HCT116 (cell line): ENCODE data around the gene EHD1. TPM values are rescaled to one million over a fixed set of nuclear protein-coding genes. Genes with fewer than 3 reads are reported as not detected.
A peak's percentile ranks its signal among the peaks of the same experiment; 100 is the strongest.

Experiments used
- ATAC-seq: fragments of 200-7000 bp; cut with Tn5 transposase; 2 replicates; pipeline ENCODE4 v1.9.1; 2020; ENCODE audit warnings: mild to moderate bottlenecking, moderate library complexity
- BruUV-seq: library from RNA; stranded (reverse); fragments of 400-500 nt; replicated peaks from 2 replicates; lab custom pipeline; 2021; lab: Mats Ljungman, UMichigan
- CTCF ChIA-PET: fragments of 300-600 bp; sonication (Branson Sonifier 250); formaldehyde crosslinking; loops from one replicate; lab custom pipeline; 2021; ENCODE audit warnings: antibody characterized with exemption; lab: Charles Lee
- POLR2A ChIA-PET: fragments of 300-600, 350-600 bp; sonication (Branson Sonifier 250); formaldehyde crosslinking; loops from one replicate; lab custom pipeline; 2021; ENCODE audit warnings: antibody characterized with exemption; lab: Charles Lee
- RAD21 ChIA-PET, 2 experiments: fragments of 300-600 bp; sonication (Branson Sonifier 250); formaldehyde crosslinking; loops; one replicate each; lab custom pipeline; 2023; ENCODE audit warnings: low total read pairs in 2 of 2; ENCODE audit not compliant: uncharacterized antibody in 2 of 2, unreplicated experiment in 2 of 2, low non-redundant PET in 1 of 2; lab: Charles Lee
- DNase-seq: peaks from one replicate; pipeline ENCODE4 v3.0.0-alpha.2; 2010; ENCODE audit warnings: low read depth, low spot score
- H2AFZ ChIP-seq: fragments of 200-600 bp; shearing (Covaris generic), sonication (generic); 2 replicates; pipeline ENCODE4 v1.6.1; 2017; ENCODE audit warnings: low read depth, mixed run types, mixed read lengths, antibody characterized with exemption, low read length; ENCODE audit not compliant: poor library complexity, severe bottlenecking
- H3K27ac ChIP-seq: 2 replicates; pipeline ENCODE4 v1.5.1; 2012; ENCODE audit warnings: low read depth, low read length
- H3K27me3 ChIP-seq: fragments of 200-600 bp; sonication (generic); 2 replicates; pipeline ENCODE4 v1.6.1; 2016; ENCODE audit warnings: mixed run types, low read length, mixed read lengths; ENCODE audit not compliant: insufficient read depth
- H3K36me3 ChIP-seq, 2 experiments: fragments of 200-500 bp in 1 of 2; fragments of 200-600 bp in 1 of 2; sonication (Bioruptor generic) in 1 of 2; sonication (generic) in 1 of 2; 2 replicates each; pipeline versions ENCODE4 v1.5.1 to v1.6.1; 2014 to 2016; ENCODE audit warnings: low read length in 2 of 2, inconsistent platforms in 1 of 2, mixed read lengths in 1 of 2, mixed run types in 1 of 2; ENCODE audit not compliant: insufficient read depth in 2 of 2, control insufficient read depth in 1 of 2
- H3K4me1 ChIP-seq, 2 experiments: fragments of 200-600 bp in 1 of 2; sonication (generic) in 1 of 2; 2 replicates each; pipeline versions ENCODE4 v1.5.1 to v1.6.1; 2012 to 2017; ENCODE audit warnings: low read length in 2 of 2, inconsistent platforms in 1 of 2, mild to moderate bottlenecking in 1 of 2, mixed read lengths in 1 of 2, mixed run types in 1 of 2, moderate library complexity in 1 of 2; ENCODE audit not compliant: insufficient read depth in 2 of 2, control insufficient read depth in 1 of 2
- H3K4me2 ChIP-seq: fragments of 200-600 bp; sonication (generic); 2 replicates; pipeline ENCODE4 v1.6.1; 2017; ENCODE audit warnings: mixed run types, low read length, mixed read lengths
- H3K4me3 ChIP-seq, 2 experiments: fragments of 200-600 bp in 1 of 2; sonication (generic) in 1 of 2; replicated peaks in 1 of 2; 2 replicates each; pipeline ENCODE4 v1.5.1; 2011 to 2016; ENCODE audit warnings: low read length in 2 of 2, control low read depth in 1 of 2, low read depth in 1 of 2, mild to moderate bottlenecking in 1 of 2, mixed read lengths in 1 of 2, mixed run types in 1 of 2
- H3K79me2 ChIP-seq: fragments of 200-600 bp; sonication (generic); 2 replicates; pipeline ENCODE4 v1.6.1; 2017; ENCODE audit warnings: mild to moderate bottlenecking, mixed run types, low read length, moderate library complexity, mixed read lengths; ENCODE audit not compliant: insufficient read depth
- H3K9ac ChIP-seq: fragments of 200-600 bp; sonication (generic); 2 replicates; pipeline ENCODE4 v1.6.1; 2016; ENCODE audit warnings: low read length, mixed read lengths
- H3K9me2 ChIP-seq: fragments of 200-600 bp; sonication (generic), shearing (Covaris generic); 2 replicates; pipeline ENCODE4 v1.6.1; 2017; ENCODE audit warnings: mixed run types, mild to moderate bottlenecking, moderate library complexity; ENCODE audit not compliant: insufficient read depth
- H3K9me3 ChIP-seq, 2 experiments: fragments of 200-500 bp in 1 of 2; fragments of 200-600 bp in 1 of 2; sonication (Bioruptor generic) in 1 of 2; sonication (generic) in 1 of 2; 2 replicates each; pipeline ENCODE4 v1.6.1; 2014 to 2017; ENCODE audit warnings: low read length in 2 of 2, mixed read lengths in 2 of 2, inconsistent platforms in 1 of 2, low read depth in 1 of 2, mild to moderate bottlenecking in 1 of 2, mixed run types in 1 of 2, moderate library complexity in 1 of 2; ENCODE audit not compliant: control insufficient read depth in 1 of 2, insufficient read depth in 1 of 2
- H4K20me1 ChIP-seq: fragments of 200-600 bp; sonication (generic), shearing (Covaris generic); 2 replicates; pipeline ENCODE4 v1.6.1; 2017; ENCODE audit warnings: mixed run types, mild to moderate bottlenecking, moderate library complexity; ENCODE audit not compliant: insufficient read depth
- CBX3 ChIP-seq: IDR thresholded peaks from 2 replicates; pipeline ENCODE4 v1.6.1; 2012; ENCODE audit warnings: low read depth
- EZH2phosphoT487 ChIP-seq: fragments of 200-600 bp; IDR thresholded peaks from 2 replicates; pipeline ENCODE4 v1.6.1; 2018; ENCODE audit warnings: antibody characterized with exemption, borderline replicate concordance
- POLR2AphosphoS5 ChIP-seq: IDR thresholded peaks from 2 replicates; pipeline ENCODE4 v1.6.1; 2011; ENCODE audit warnings: mild to moderate bottlenecking, low read depth, low read length, moderate library complexity
- RAD21 ChIP-seq: IDR thresholded peaks from 2 replicates; pipeline ENCODE4 v1.6.1; 2012; ENCODE audit warnings: low read depth, mild to moderate bottlenecking
- REST ChIP-seq: IDR thresholded peaks from 2 replicates; pipeline ENCODE4 v1.6.1; 2012; ENCODE audit warnings: low read depth
- SRF ChIP-seq: IDR thresholded peaks from 2 replicates; pipeline ENCODE4 v1.6.1; 2012; ENCODE audit warnings: low read depth
- YY1 ChIP-seq: IDR thresholded peaks from 2 replicates; pipeline ENCODE4 v1.6.1; 2011; ENCODE audit warnings: low read length, low read depth, moderate library complexity, mild to moderate bottlenecking; ENCODE audit not compliant: insufficient replicate concordance; ENCODE audit errors: extremely low read depth
- ZNF274 ChIP-seq: fragments of 200-500 bp; sonication (Bioruptor generic); IDR thresholded peaks from 2 replicates; pipeline ENCODE4 v1.6.1; 2014; ENCODE audit warnings: mild to moderate bottlenecking, low read depth, low read length, inconsistent platforms
- intact Hi-C: fragments of 100-400 bp; cut with micrococcal nuclease; formaldehyde crosslinking; loops from 2 replicates; pipeline ENCODE4 v1.10.0; 2022
- total RNA-seq: library from RNA; stranded (reverse); gene quantifications from one replicate; pipeline ENCODE4 v1.2.1, GENCODE V29; 2021; ENCODE audit not compliant: unreplicated experiment

The EHD1 gene
- total RNA-seq, 1 experiment from 2014 or later, result 48.1 TPM

- CTCF ChIA-PET, result interaction anchor here (0.9 to 10.8 kb wide), 6 partner anchors 10 to 43 kb away, joined by 3 to 112 read pairs (median 4); partner anchors contain the start of gene CDC42BPG
- Histone ChIP-seq H3K27ac (peak overlapping the region; percentile 40), H3K79me2 (no peaks in the 10 kb centered on the region), H3K9me2 (no peaks in the 10 kb centered on the region), H3K9me3 (no peaks in the 10 kb centered on the region), H3K4me3 (peak overlapping the region; percentile 31 to 51; a peak in 1 of 4 replicates), H3K36me3 (no peaks in the 10 kb centered on the region), H3K27me3 (no peaks in the 10 kb centered on the region), H3K9ac (peak overlapping the region; percentile 54; the same call in 1 of the 2 replicates), H2AFZ (no peak overlapping the region), H4K20me1 (no peaks in the 10 kb centered on the region), H3K4me2 (peak overlapping the region; percentile 89), H3K4me1 (peaks cover 7 to 31% of the 10 kb centered on the region in 2 experiments; a peak in 3 of 4 replicates)
- BruUV-seq, result no TSS peak
- POLR2A ChIA-PET, result interaction anchor here (1.0 to 1.4 kb wide), 2 partner anchors 32 to 38 kb away, joined by 3 to 9 read pairs; no protein-coding TSS in a partner anchor
- DNase-seq (no peak), ATAC-seq (peak; percentile 60)
- intact Hi-C loops, result loop anchor here (5.0 kb wide), 1 partner anchor 100 kb away; no protein-coding TSS in a partner anchor
- RAD21 ChIA-PET, result interaction anchor here in 1 of 2 experiments (0.9 kb wide), 1 partner anchor 40 kb away, joined by 4 read pairs; no protein-coding TSS in a partner anchor
- TF ChIP-seq RAD21 (no peak), POLR2AphosphoS5 (no peak), CBX3 (no peak), REST (no peak), ZNF274 (no peak), YY1 (no peak), SRF (no peak), EZH2phosphoT487 (no peak)
Observed at GRCh38 chr11:64887234-64887756, 8.9 kb upstream of the EHD1 start.
